GM12875 (cell line): ENCODE measurements around the gene RBM42.
"Not testable (repeated sequence)": the region's sequence is repeated elsewhere in the genome, so short reads cannot be mapped to it uniquely, and the experiment has no call there.

Experiments used
- H3K4me3 ChIP-seq: one replicate; pipeline ENCODE4 v1.5.1; 2011; ENCODE audit warnings: low read depth, low read length, control low read depth
- TF ChIP-seq, protein P1 (sequence below): IDR thresholded peaks from 2 replicates; pipeline ENCODE4 v1.5.1; 2011; ENCODE audit warnings: low read depth, mild to moderate bottlenecking, control low read depth, inconsistent platforms, low read length, moderate library complexity, borderline replicate concordance; ENCODE audit not compliant: insufficient read depth

RBM42 gene

DNA sequence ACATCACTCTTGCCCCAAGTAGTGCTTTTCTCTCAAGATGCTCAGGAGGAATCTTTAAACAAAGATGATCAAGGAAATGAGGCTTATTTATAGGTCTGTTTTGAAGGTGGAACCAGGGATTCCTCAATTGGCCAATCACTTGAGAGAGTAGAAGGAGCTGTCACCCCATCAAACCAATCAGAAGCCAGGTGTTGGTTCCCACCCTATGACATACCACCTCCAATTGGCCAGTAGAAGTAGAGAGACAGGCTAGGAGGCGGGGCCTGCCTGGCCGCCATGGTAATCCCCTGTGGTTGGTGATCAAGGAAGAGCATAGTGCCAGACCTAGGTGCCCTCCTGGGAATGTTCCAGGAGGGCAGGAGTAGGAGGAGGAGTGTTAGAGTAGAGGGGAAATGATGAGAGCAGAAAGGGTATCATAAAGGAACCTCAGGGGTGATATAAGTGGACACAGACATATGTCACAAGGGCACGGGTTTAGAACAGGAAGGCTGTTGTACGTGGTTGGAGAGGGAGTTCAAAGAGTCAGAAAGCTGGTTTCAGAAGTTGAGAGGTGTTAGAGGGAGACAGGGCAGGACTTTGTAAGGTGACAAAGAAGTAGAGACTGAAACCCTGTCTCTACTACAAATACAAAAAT, 32.4 kb upstream of the RBM42 start:
- no peak overlapping the region for H3K4me3 ChIP-seq
- TF ChIP-seq, protein P1, sequence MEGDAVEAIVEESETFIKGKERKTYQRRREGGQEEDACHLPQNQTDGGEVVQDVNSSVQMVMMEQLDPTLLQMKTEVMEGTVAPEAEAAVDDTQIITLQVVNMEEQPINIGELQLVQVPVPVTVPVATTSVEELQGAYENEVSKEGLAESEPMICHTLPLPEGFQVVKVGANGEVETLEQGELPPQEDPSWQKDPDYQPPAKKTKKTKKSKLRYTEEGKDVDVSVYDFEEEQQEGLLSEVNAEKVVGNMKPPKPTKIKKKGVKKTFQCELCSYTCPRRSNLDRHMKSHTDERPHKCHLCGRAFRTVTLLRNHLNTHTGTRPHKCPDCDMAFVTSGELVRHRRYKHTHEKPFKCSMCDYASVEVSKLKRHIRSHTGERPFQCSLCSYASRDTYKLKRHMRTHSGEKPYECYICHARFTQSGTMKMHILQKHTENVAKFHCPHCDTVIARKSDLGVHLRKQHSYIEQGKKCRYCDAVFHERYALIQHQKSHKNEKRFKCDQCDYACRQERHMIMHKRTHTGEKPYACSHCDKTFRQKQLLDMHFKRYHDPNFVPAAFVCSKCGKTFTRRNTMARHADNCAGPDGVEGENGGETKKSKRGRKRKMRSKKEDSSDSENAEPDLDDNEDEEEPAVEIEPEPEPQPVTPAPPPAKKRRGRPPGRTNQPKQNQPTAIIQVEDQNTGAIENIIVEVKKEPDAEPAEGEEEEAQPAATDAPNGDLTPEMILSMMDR, result no peak

DNA sequence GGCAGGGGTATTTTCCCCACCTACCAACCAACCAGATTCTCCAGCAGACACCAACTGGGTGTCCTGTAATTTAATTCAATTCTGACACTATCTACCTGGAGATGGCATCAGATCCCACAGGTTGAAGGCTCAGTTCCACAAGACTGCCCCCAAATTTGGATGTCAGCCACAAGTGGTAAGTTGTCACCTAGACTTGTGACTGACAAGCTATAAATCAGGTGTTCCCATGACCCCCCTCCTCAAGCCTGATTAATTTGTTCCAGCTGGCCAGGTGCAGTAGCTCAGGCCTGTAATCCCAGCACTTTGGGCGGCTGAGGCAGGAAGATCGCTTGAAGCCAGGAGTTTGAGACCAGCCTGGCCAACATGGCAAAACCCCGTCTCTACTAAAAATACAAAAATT, 26.9 kb upstream of the RBM42 start:
- no peak overlapping the region for H3K4me3 ChIP-seq
- TF ChIP-seq, protein P1, result no peak

- not testable (repeated sequence) for H3K4me3 ChIP-seq
Measured at GRCh38 chr19:35604436-35604835, 24.4 kb upstream of the RBM42 start.

GRCh38 chr19:35607170-35607569, 21.7 kb upstream of the RBM42 start:
- H3K4me3 ChIP-seq, result not testable (repeated sequence)

DNA sequence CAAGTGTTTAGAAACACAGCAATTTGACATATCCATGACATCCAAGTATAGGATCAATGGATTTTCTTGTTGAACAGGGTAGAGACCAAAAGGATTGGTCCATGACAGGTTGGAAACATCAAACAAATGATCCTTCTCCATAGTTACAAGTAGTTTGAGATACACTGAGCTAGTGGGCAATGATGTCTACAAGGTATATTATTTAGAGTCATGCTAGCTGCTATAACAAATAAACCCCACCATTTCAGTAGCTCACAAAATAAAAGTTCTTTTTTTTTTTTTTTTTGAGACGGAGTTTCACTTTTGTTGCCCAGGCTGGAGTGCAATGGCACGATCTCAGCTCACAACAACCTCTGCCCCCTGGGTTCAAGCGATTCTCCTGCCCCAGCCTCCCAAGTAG, 21.2 kb upstream of the RBM42 start:
- TF ChIP-seq, protein P1, result no peak

DNA sequence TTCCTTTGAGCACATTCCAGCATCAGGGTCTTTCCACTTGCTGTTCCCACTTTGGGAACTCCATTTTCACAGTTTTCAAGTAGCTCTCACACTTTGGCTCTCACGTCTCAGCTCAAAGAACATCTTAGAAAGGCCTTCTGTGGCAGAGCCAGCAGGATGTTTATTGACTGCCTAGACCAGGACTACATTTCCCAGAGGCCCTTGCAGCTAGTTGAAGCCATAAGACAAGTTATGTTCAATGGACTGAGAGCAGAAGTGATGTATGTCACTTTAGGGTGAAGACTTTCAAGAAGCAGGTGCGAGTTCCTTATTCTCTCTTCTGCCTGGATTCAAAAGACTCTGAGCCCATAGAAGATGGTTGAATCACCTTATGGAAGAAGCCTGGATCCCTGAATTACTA, 20.6 kb upstream of the RBM42 start:
- TF ChIP-seq, protein P1, result no peak
- no peak overlapping the region for H3K4me3 ChIP-seq

More for the DNA sequence above, 21.2 kb upstream of the RBM42 start:
- no peak overlapping the region for H3K4me3 ChIP-seq

DNA sequence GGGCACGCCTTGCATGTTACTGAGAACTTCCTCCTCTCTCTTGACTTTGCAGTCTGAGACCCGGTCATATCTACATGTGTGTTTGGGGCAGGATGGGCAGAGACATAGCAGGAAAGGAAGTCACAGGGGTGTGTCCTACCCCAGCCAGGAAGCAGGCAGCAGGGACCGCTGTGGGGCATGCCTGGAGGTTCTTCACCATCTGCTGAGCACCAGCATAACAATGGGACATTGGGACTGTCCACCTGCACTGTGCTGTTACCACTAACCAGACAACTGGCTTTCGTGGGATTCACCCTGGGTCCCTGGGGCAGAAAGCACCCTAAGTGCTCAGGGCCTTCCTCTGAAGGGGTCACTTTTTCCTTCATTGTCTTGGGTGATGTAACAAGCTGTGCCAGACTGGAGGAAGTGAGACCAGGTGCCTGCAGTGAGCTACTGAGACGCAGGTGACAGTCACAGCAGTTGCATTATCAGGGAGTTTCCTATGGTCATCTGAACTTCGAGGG, 18.9 kb upstream of the RBM42 start:
- TF ChIP-seq, protein P1, result no peak
- H3K4me3 ChIP-seq, result no peak overlapping the region

- peak overlapping the region; percentile 71 for H3K4me3 ChIP-seq
- TF ChIP-seq, protein P1, result no peak
Measured at GRCh38 chr19:35612224-35612558, 16.6 kb upstream of the RBM42 start.
